GM12878 (cell line): Measurements from ENCODE around the gene BIRC3.

ENCODE experiments used
- BCL11A ChIP-seq: IDR thresholded peaks from 2 replicates; pipeline ENCODE4 v1.6.1; 2011; ENCODE audit warnings: low read depth, low read length
- CTCF ChIP-seq, 3 experiments: IDR thresholded peaks in 2 of 3; conservative IDR thresholded peaks in 1 of 3; 2 replicates each; pipeline ENCODE4 v1.5.1; 2011; ENCODE audit warnings: low read depth in 3 of 3, low read length in 3 of 3, mild to moderate bottlenecking in 3 of 3, control low read depth in 2 of 3, moderate library complexity in 2 of 3, inconsistent platforms in 1 of 3, mixed read lengths in 1 of 3; ENCODE audit not compliant: control insufficient read depth in 2 of 3, insufficient read depth in 1 of 3; ENCODE audit errors: extremely low read depth in 1 of 3
- FOXK2 ChIP-seq: fragments of 450-650 bp; IDR thresholded peaks from 2 replicates; pipeline ENCODE4 v1.6.1; 2017; ENCODE audit warnings: mild to moderate bottlenecking, moderate library complexity
- GABPA ChIP-seq: IDR thresholded peaks from 2 replicates; pipeline ENCODE4 v1.6.1; 2014; ENCODE audit warnings: antibody characterized with exemption, low read depth, mild to moderate bottlenecking, inconsistent platforms
- HCFC1 ChIP-seq: fragments of 150-350 bp; IDR thresholded peaks from 2 replicates; pipeline ENCODE4 v1.6.1; 2014; ENCODE audit warnings: low read length
- KAT2A ChIP-seq: conservative IDR thresholded peaks from 2 replicates; pipeline ENCODE4 v1.6.1; 2011; ENCODE audit warnings: low read depth, low read length; ENCODE audit not compliant: control insufficient read depth
- NR2C2 ChIP-seq: IDR thresholded peaks from 2 replicates; pipeline ENCODE4 v1.6.1; 2011; ENCODE audit warnings: borderline replicate concordance, low read depth; ENCODE audit not compliant: control insufficient read depth, insufficient read length
- POLR2A ChIP-seq: IDR thresholded peaks from 2 replicates; pipeline ENCODE4 v1.6.1; 2011; ENCODE audit warnings: low read depth, mild to moderate bottlenecking, low read length
- RAD21 ChIP-seq: IDR thresholded peaks from 2 replicates; pipeline ENCODE4 v1.6.1; 2011; ENCODE audit warnings: mild to moderate bottlenecking, low read depth, low read length, moderate library complexity; ENCODE audit not compliant: insufficient read depth
- SP1 ChIP-seq: IDR thresholded peaks from one replicate; pipeline ENCODE4 v1.6.1; 2011; ENCODE audit warnings: low read depth, low read length
- SRF ChIP-seq, 2 experiments: IDR thresholded peaks; 2 replicates each; pipeline ENCODE4 v1.6.1; 2011; ENCODE audit warnings: low read depth in 2 of 2, low read length in 2 of 2, mild to moderate bottlenecking in 1 of 2, moderate library complexity in 1 of 2
- USF1 ChIP-seq: IDR thresholded peaks from 2 replicates; pipeline ENCODE4 v1.6.1; 2011; ENCODE audit warnings: borderline replicate concordance, low read depth, mild to moderate bottlenecking, moderate library complexity, mixed read lengths, low read length; ENCODE audit not compliant: insufficient read depth; ENCODE audit errors: extremely low read length

- TF ChIP-seq CTCF (IDR thresholded peaks at IDR 0.05 in 2 of 3, conservative IDR thresholded peaks at IDR 0.05 in 1 of 3; ENCODE audit: control insufficient read depth in 2 of 3, extremely low read depth in 1 of 3, insufficient read depth in 1 of 3, low read depth in 3 of 3, low read length in 3 of 3) (no peak), SP1 (no peak), FOXK2 (no peak), RAD21 (no peak), HCFC1 (no peak), KAT2A (no peak), POLR2A (no peak), SRF (IDR thresholded peaks at IDR 0.05; ENCODE audit: low read depth in 2 of 2, low read length in 2 of 2) (no peak), USF1 (no peak), GABPA (no peak), NR2C2 (no peak), BCL11A (no peak)
Measured at GRCh38 chr11:102359372-102359771, 42.1 kb downstream of the BIRC3 start.
